Spinal cord (tissue), 10 donors: ENCODE measurements around the gene DNAJA4. TPM values are rescaled to one million over a fixed set of nuclear protein-coding genes. Genes with fewer than 3 reads are reported as not detected.

Experiments used
- DNase-seq, 6 donors: peaks; one replicate each; pipeline versions ENCODE4 v3.0.0 to v3.0.0-alpha.2; 2013 to 2015; ENCODE audit warnings: low spot score in 6 of 6, low read depth in 4 of 6
- H3K27ac ChIP-seq: one replicate; pipeline ENCODE4 v1.5.1; 2013; ENCODE audit warnings: low read depth, low read length, control low read depth
- H3K27me3 ChIP-seq: one replicate; pipeline ENCODE4 v1.6.1; 2013; ENCODE audit warnings: low read length; ENCODE audit not compliant: control insufficient read depth, insufficient read depth
- H3K36me3 ChIP-seq: one replicate; pipeline ENCODE4 v1.6.1; 2013; ENCODE audit warnings: low read length; ENCODE audit not compliant: control insufficient read depth, insufficient read depth
- H3K4me1 ChIP-seq: one replicate; pipeline ENCODE4 v1.6.1; 2013; ENCODE audit warnings: low read length; ENCODE audit not compliant: control insufficient read depth, insufficient read depth
- H3K4me3 ChIP-seq: one replicate; pipeline ENCODE4 v1.5.1; 2013; ENCODE audit warnings: low read depth, low read length, control low read depth
- H3K9me3 ChIP-seq: one replicate; pipeline ENCODE4 v1.6.1; 2013; ENCODE audit warnings: low read length; ENCODE audit not compliant: control insufficient read depth, insufficient read depth
- WGBS: methylation state at CpG from one replicate; pipeline ENCODE4 v1.1.5; 2013; ENCODE audit warnings: missing lambda C conversion rate; ENCODE audit not compliant: insufficient coverage; 5-methylcytosine and 5-hydroxymethylcytosine counted together
- polyA plus RNA-seq, 2 donors: library from polyadenylated mRNA; unstranded; fragments of 120-200 nt; gene quantifications; one replicate each; pipeline ENCODE4 v1.2.1, GENCODE V29; 2013; ENCODE audit not compliant: insufficient read length in 2 of 2
- total RNA-seq, 2 donors: library from RNA; depleted of rRNA in 1 of 2; stranded (reverse); fragments of 120-200 nt in 1 of 2; fragments of >200 nt in 1 of 2; gene quantifications; one replicate each; pipeline versions ENCODE4 v1.2.3 to v1.2.4, GENCODE V29; 2013 to 2014
- donor health status: healthy.

Gene DNAJA4
- total and polyA plus RNA-seq, 4 donors: 21.7 to 72.7 (median 63.2) TPM

GRCh38 chr15:78307976-78308375 is 43.6 kb downstream of the DNAJA4 start:
- peaks cover 20% of the 10 kb centered on the region for H3K4me1 ChIP-seq
- H3K9me3 ChIP-seq: no peaks in the 10 kb centered on the region
- H3K36me3 ChIP-seq: no peaks in the 10 kb centered on the region
- no peak overlapping the region for H3K27ac ChIP-seq
- no peak for DNase-seq
- H3K27me3 ChIP-seq: peaks cover 13% of the 10 kb centered on the region
- WGBS: 81% methylated on average over 4 of the region's 6 CpGs
- H3K4me3 ChIP-seq: no peak overlapping the region

DNA sequence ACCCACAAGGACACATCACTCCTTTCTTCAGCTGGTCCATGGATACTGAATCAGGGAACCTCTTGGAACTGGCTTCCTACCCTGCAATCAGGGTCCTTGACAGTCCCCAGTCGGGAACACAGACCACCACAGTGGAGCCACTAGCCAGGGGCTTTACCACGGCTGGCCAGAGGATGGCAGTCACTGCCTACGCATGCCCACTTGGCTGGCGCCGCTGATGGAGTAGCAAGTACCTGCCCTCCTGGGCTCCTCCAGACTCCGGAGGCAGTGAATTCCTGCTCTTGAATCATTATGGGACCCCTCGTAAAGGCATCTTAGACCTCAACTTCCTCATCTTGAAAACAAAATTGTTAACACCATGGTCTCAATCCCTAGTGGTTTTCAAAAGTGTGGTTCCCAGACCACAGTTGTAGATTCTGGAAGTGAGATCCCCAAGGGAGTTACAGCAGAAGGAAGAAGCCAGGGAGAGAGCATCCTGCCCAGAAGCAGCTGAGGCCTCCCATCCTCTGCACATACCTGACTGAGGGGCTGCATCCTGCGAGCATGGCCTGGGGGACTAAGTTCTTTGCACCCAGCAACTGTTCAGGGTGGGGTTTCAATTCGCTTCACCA is 44.2 kb downstream of the DNAJA4 start:
- H3K4me3 ChIP-seq: no peak overlapping the region
- peak in 3 of 6 donors; percentile 66 to 94 (median 88) for DNase-seq

GRCh38 chr15:78311292-78311691 is 46.9 kb downstream of the DNAJA4 start:
- Histone ChIP-seq H3K9me3 (no peaks in the 10 kb centered on the region), H3K27ac (no peak overlapping the region), H3K36me3 (no peaks in the 10 kb centered on the region), H3K27me3 (peaks cover 2% of the 10 kb centered on the region), H3K4me3 (no peak overlapping the region), H3K4me1 (peaks cover 28% of the 10 kb centered on the region)
- 91% methylated on average over 3 of the region's 3 CpGs for WGBS
- no peak for DNase-seq

More for the DNA sequence above, 44.2 kb downstream of the DNAJA4 start:
- Histone ChIP-seq H3K4me1 (peaks cover 20% of the 10 kb centered on the region), H3K9me3 (no peaks in the 10 kb centered on the region), H3K27ac (no peak overlapping the region), H3K27me3 (peaks cover 11% of the 10 kb centered on the region), H3K36me3 (no peaks in the 10 kb centered on the region)
- WGBS: 20% methylated on average over 8 of the region's 9 CpGs

GRCh38 chr15:78312536-78312935 is 48.2 kb downstream of the DNAJA4 start:
- peaks cover 2% of the 10 kb centered on the region for H3K27me3 ChIP-seq
- no peak for DNase-seq
- H3K36me3 ChIP-seq: no peaks in the 10 kb centered on the region
- no peak overlapping the region for H3K27ac ChIP-seq
- no peaks in the 10 kb centered on the region for H3K9me3 ChIP-seq
- no peak overlapping the region for H3K4me3 ChIP-seq
- H3K4me1 ChIP-seq: peaks cover 33% of the 10 kb centered on the region
- 58% methylated on average over 2 of the region's 4 CpGs for WGBS

- WGBS: 79% methylated on average over 5 of the region's 5 CpGs
- H3K4me1 ChIP-seq: peaks cover 33% of the 10 kb centered on the region
- H3K27me3 ChIP-seq: peaks cover 2% of the 10 kb centered on the region
- no peak overlapping the region for H3K4me3 ChIP-seq
- DNase-seq: no peak
- no peak overlapping the region for H3K27ac ChIP-seq
- no peaks in the 10 kb centered on the region for H3K36me3 ChIP-seq
- H3K9me3 ChIP-seq: no peaks in the 10 kb centered on the region
Observed at GRCh38 chr15:78312957-78313356, 48.6 kb downstream of the DNAJA4 start.

GRCh38 chr15:78313383-78313782 is 49.0 kb downstream of the DNAJA4 start:
- Histone ChIP-seq H3K27ac (no peak overlapping the region), H3K9me3 (no peaks in the 10 kb centered on the region), H3K4me3 (no peak overlapping the region), H3K4me1 (peaks cover 29% of the 10 kb centered on the region), H3K36me3 (no peaks in the 10 kb centered on the region), H3K27me3 (no peaks in the 10 kb centered on the region)
- 81% methylated on average over 8 of the region's 8 CpGs for WGBS
- DNase-seq: no peak

DNA sequence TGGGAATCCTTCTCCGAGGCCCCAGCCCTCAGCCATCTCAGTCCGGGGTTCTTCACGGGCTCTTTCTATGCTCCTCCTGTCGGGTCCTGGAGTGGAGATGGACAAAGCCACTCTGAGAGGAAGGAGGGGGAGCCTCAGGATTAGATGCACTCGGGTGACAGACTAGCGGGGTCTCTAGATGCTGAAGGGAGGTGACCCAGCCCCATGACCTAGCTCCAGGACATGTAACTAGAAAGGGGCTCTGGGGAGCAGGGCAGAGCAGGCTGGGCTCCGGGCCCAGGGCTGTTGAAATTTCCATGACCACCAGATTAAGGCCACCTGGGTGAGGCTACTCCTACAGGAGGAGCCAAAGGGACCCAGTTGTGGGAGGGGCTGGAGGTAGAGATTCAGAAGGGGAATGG is 49.8 kb downstream of the DNAJA4 start:
- Histone ChIP-seq H3K4me1 (peaks cover 27% of the 10 kb centered on the region), H3K36me3 (no peaks in the 10 kb centered on the region), H3K27ac (no peak overlapping the region), H3K4me3 (no peak overlapping the region), H3K9me3 (no peaks in the 10 kb centered on the region), H3K27me3 (no peaks in the 10 kb centered on the region)
- WGBS: 79% methylated on average over 3 of the region's 7 CpGs
- DNase-seq: no peak

DNA sequence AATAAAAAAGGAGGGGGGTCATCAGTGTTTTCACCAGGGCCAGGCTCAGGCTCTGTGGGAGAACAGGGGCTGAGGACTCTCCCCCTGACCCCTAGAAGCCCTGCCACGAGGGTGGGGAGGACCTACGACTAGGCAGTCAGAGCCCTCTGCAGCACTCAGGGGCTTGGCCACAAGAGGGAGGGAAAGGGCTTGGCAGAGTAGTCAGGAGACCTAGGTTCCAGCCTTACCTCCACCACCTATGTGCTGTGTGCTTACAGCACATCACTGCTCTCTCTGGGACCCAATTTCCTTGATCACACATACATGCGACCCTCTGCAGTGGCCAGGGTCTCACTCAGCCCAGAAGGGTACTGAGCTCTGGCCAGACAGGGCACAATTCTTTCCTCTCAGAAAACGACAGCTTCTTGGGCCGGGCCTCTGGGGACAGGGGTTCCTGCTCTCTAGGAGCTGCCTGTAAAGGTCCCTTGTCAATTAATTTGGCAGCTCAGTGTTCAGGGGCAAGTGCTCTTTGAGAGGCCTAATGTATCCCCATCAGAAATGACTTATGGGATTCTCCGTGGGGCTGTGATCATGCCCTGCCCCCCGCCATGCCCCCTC is 51.4 kb downstream of the DNAJA4 start:
- Histone ChIP-seq H3K4me3 (no peak overlapping the region), H3K27ac (peak overlapping the region; percentile 78)

DNA sequence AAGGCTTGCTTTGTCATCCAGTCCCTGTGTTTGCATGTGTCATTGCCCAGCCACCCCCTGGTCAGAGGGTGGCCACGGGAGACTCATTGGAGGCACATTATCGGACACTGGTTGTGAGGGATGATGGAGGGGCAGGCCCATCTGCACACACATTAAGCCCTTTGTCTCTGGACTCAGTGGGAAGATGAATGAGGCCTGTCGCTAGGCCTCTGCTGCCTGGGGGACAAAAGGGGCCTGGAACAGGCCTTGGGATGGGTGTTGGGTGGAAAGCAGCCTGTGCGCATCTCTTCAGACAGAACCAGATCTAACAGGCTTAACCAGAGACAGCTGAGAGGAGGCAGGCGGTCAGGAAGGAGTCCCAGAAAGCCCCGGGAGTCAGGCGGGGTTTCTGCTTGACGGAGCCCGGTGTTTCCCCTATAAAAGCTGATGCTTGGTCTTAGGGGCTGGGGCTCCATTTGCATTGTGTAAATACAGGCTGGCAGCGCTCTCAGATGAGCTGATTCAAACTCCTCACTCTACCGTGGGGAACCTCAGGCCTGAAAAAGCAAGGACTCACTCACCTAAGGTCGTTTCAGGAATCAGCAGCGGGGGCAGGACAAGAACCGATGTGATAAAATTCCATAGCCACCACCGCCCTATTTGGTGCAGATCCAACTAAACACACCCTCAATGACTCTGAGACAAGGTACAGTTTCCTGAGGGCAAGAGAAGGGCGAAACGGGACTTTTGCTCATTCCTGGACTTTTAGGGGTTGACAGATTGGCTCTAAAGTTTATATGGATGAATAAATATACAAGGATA is 52.1 kb downstream of the DNAJA4 start:
- 46% methylated on average over 8 of the region's 17 CpGs for WGBS

More for the DNA sequence above, 51.4 kb downstream of the DNAJA4 start:
- Histone ChIP-seq H3K36me3 (no peaks in the 10 kb centered on the region), H3K9me3 (no peaks in the 10 kb centered on the region), H3K27me3 (no peaks in the 10 kb centered on the region), H3K4me1 (peaks cover 27% of the 10 kb centered on the region)
- 22% methylated on average over 6 of the region's 7 CpGs for WGBS
- peak in 2 of 6 donors; percentile 41 to 57 for DNase-seq

More for the DNA sequence above, 52.1 kb downstream of the DNAJA4 start:
- DNase-seq: peak in 3 of 6 donors; percentile 57 to 86 (median 81)
- Histone ChIP-seq H3K9me3 (no peaks in the 10 kb centered on the region), H3K27ac (peak overlapping the region; percentile 78), H3K36me3 (no peaks in the 10 kb centered on the region), H3K4me1 (peaks cover 31% of the 10 kb centered on the region), H3K27me3 (no peaks in the 10 kb centered on the region), H3K4me3 (no peak overlapping the region)
